ENCODE measurements around the gene ANXA3. TPM values are rescaled to one million over a fixed set of nuclear protein-coding genes. Genes with fewer than 3 reads are reported as not detected.
A peak's percentile ranks its signal among the peaks of the same experiment; 100 is the strongest.
"Not testable (repeated sequence)": the region's sequence is repeated elsewhere in the genome, so short reads cannot be mapped to it uniquely, and the experiment has no call there.

ANXA3 gene
- total RNA-seq, 4 donors from 2014 or later: 22.3 to 253 (median 150) TPM

GRCh38 chr4:78534286-78534955 lies 17.1 kb upstream of the ANXA3 start:
- Histone ChIP-seq H3K27ac (no peak overlapping the region), H3K4me3 (no peak overlapping the region), H3K27me3 (no peaks in the 10 kb centered on the region), H3K36me3 (no peaks in the 10 kb centered on the region), H3K4me1 (no peaks in the 10 kb centered on the region), H3K9me3 (no peaks in the 10 kb centered on the region)
- WGBS, 2 donors (ENCODE audit: low coverage in 1 of 2): 90 to 100% methylated on average over 1 to 3 of the region's 4 CpGs
- TF ChIP-seq POLR2AphosphoS5 (IDR thresholded peaks at IDR 0.05) (no peak), EP300 (IDR thresholded peaks at IDR 0.05) (no peak), POLR2A (IDR thresholded peaks at IDR 0.05) (no peak)
- TF ChIP-seq, protein P1, sequence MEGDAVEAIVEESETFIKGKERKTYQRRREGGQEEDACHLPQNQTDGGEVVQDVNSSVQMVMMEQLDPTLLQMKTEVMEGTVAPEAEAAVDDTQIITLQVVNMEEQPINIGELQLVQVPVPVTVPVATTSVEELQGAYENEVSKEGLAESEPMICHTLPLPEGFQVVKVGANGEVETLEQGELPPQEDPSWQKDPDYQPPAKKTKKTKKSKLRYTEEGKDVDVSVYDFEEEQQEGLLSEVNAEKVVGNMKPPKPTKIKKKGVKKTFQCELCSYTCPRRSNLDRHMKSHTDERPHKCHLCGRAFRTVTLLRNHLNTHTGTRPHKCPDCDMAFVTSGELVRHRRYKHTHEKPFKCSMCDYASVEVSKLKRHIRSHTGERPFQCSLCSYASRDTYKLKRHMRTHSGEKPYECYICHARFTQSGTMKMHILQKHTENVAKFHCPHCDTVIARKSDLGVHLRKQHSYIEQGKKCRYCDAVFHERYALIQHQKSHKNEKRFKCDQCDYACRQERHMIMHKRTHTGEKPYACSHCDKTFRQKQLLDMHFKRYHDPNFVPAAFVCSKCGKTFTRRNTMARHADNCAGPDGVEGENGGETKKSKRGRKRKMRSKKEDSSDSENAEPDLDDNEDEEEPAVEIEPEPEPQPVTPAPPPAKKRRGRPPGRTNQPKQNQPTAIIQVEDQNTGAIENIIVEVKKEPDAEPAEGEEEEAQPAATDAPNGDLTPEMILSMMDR (IDR thresholded peaks at IDR 0.05): no peak
- no peak for ATAC-seq

DNA sequence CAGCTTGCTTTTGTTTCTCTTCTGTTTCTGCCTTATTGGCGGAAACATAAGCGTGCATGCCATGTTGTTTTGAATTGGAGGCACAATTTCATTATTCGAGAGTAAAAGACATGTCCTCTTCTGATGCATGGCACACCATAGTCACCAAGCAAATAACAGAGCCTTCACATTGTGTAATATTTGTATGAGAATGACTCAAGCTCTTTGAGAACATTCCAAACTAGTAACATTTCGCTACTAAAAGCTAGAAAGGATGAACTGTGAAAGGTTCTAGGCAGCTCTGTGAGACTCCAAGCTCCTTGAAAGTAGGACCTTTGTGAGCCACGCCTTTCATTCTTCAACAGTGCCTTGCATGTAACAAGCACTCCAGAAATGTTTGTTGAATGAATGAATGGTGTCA lies 9.2 kb upstream of the ANXA3 start:
- no peak for ATAC-seq
- WGBS, 2 donors (ENCODE audit: low coverage in 1 of 2): 79 to 88% methylated on average over 4 to 5 of the region's 5 CpGs
- TF ChIP-seq POLR2AphosphoS5 (IDR thresholded peaks at IDR 0.05) (no peak), EP300 (IDR thresholded peaks at IDR 0.05) (no peak), POLR2A (IDR thresholded peaks at IDR 0.05) (no peak)
- TF ChIP-seq, protein P1 (IDR thresholded peaks at IDR 0.05): no peak
- Histone ChIP-seq H3K27me3 (no peaks in the 10 kb centered on the region), H3K9me3 (no peaks in the 10 kb centered on the region), H3K4me1 (peaks cover 0 to 18% (median 0%) of the 10 kb centered on the region in 3 donors), H3K27ac (no peak overlapping the region), H3K36me3 (no peaks in the 10 kb centered on the region), H3K4me3 (no peak overlapping the region)

- H3K4me3 ChIP-seq: no peak overlapping the region
- H3K9me3 ChIP-seq: no peaks in the 10 kb centered on the region
- H3K36me3 ChIP-seq: no peaks in the 10 kb centered on the region
- TF ChIP-seq POLR2AphosphoS5 (IDR thresholded peaks at IDR 0.05) (no peak), POLR2A (IDR thresholded peaks at IDR 0.05) (no peak), EP300 (IDR thresholded peaks at IDR 0.05) (no peak)
- TF ChIP-seq, protein P1 (IDR thresholded peaks at IDR 0.05): no peak
- H3K27me3 ChIP-seq: no peaks in the 10 kb centered on the region
- 79 to 100% methylated on average over 2 of the region's 2 CpGs for WGBS, 2 donors (ENCODE audit: low coverage in 1 of 2)
- peaks cover 0 to 18% (median 0%) of the 10 kb centered on the region in 3 donors for H3K4me1 ChIP-seq
- no peak overlapping the region for H3K27ac ChIP-seq
- no peak for ATAC-seq
Observed at GRCh38 chr4:78543424-78544125, 8.0 kb upstream of the ANXA3 start.

- Histone ChIP-seq H3K27me3 (no peaks in the 10 kb centered on the region), H3K27ac (peak overlapping the region in 1 of 4 donors; percentile 10), H3K36me3 (no peaks in the 10 kb centered on the region), H3K9me3 (no peaks in the 10 kb centered on the region), H3K4me1 (peaks cover 0 to 18% (median 0%) of the 10 kb centered on the region in 3 donors), H3K4me3 (no peak overlapping the region)
- WGBS, 2 donors (ENCODE audit: low coverage in 1 of 2): 11 to 25% methylated on average over 1 of the region's 2 CpGs
- ATAC-seq: no peak
- TF ChIP-seq POLR2AphosphoS5 (IDR thresholded peaks at IDR 0.05): no peak
Observed at GRCh38 chr4:78544678-78545077, 6.9 kb upstream of the ANXA3 start.

DNA sequence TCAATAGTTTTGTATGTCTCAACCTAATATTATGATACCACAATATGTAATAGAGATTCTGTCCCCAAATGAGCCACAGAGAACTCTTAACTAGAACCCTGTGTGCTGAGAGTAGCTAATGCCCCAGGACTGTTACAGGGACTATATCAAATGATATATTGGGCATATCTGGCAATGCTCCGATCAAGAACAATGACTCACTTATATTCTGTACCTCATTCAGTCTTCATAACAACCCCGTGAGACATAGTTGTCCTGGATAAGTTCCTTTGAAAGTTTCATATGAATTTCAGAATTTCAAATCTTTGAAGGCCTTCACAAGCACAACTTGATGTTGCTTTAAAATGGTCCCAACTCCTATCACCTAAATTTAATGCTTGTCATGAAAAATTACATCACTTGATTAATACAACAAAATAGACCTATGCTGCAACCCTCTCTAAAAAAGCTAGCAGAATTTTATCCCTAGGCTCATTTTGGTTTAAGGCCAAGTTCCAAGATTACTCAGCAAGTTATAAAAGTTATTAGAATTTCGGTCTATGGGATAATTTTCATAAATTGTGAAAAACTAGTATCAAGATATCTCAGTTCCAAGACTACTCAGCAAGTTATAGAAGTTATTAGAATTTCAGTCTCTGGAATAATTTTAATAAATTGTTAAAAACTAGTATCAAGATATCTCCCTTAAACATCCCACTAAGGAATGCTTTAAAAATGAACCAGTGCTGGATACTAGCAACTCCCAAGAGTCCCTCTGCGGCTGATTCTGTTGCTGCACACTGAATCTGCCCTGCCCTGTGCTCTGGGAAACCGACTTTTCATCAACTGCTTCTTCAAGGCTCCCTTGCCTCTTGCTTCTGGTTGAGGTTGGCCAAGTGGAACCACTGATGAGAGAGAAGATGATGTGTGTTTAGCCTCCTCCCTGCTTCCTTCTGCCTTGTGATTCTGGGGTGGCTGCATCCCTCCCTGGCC lies 6.0 kb upstream of the ANXA3 start:
- no peak overlapping the region for H3K4me3 ChIP-seq
- WGBS, 2 donors (ENCODE audit: low coverage in 1 of 2): 65 to 70% methylated on average over 5 of the region's 5 CpGs
- H3K27me3 ChIP-seq: no peaks in the 10 kb centered on the region
- no peak for TF ChIP-seq POLR2AphosphoS5 (IDR thresholded peaks at IDR 0.05)
- TF ChIP-seq, protein P1 (IDR thresholded peaks at IDR 0.05): no peak
- H3K27ac ChIP-seq: peak overlapping the region in 3 of 4 donors; percentile 10 to 47 (median 41)
- H3K36me3 ChIP-seq: no peaks in the 10 kb centered on the region
- H3K9me3 ChIP-seq: no peaks in the 10 kb centered on the region
- no peak for ATAC-seq
- peaks cover 0 to 18% (median 0%) of the 10 kb centered on the region in 3 donors for H3K4me1 ChIP-seq

GRCh38 chr4:78547899-78548298 lies 3.7 kb upstream of the ANXA3 start:
- ATAC-seq, H3K36me3 ChIP-seq, H3K9me3 ChIP-seq, H3K4me3 ChIP-seq, H3K27ac ChIP-seq, H3K27me3 ChIP-seq: not testable (repeated sequence)
- peaks cover 0 to 37% (median 0%) of the 10 kb centered on the region in 3 donors for H3K4me1 ChIP-seq
- WGBS, 2 donors (ENCODE audit: low coverage in 1 of 2): no CpG with 5 or more reads among the region's 28 CpGs

- not testable (repeated sequence) for H3K27me3 ChIP-seq, H3K9me3 ChIP-seq, H3K36me3 ChIP-seq, H3K27ac ChIP-seq, ATAC-seq, H3K4me3 ChIP-seq
- WGBS, 2 donors (ENCODE audit: low coverage in 1 of 2): 75 to 96% methylated on average over 1 to 2 of the region's 4 CpGs
- peaks cover 0 to 47% (median 3%) of the 10 kb centered on the region in 3 donors for H3K4me1 ChIP-seq
Observed at GRCh38 chr4:78548889-78549288, 2.7 kb upstream of the ANXA3 start.

All from gastroesophageal sphincter (tissue), 4 donors.